Right lobe of liver (tissue), 4 donors: ENCODE results near the gene TNFAIP3.

Source experiments
- CTCF ChIP-seq, 4 donors: fragments of 200-600 bp in 3 of 4; fragments of 450-650 bp in 1 of 4; IDR thresholded peaks; one replicate each; pipeline versions ENCODE4 v1.5.1 to v1.8.0; 2016 to 2022; ENCODE audit warnings: antibody characterized with exemption in 4 of 4, mild to moderate bottlenecking in 2 of 4
- POLR2A ChIP-seq: fragments of 450-650 bp; IDR thresholded peaks from one replicate; pipeline ENCODE4 v1.6.1; 2017; ENCODE audit warnings: antibody characterized with exemption, mild to moderate bottlenecking
- donor health status: DM: no; HTN: no; CAD: no.
- donor health status: DM: no; HTN: no; CAD: no.
- donor health status: DM: no; HTN: yes; CAD: no.

GRCh38 chr6:137927777-137928218 is 60.7 kb downstream of the TNFAIP3 start:
- TF ChIP-seq CTCF (IDR thresholded peaks at IDR 0.05): no peak
- no peak for TF ChIP-seq POLR2A
